GM12873 (cell line): Measurements from ENCODE around the gene MAST3.

ENCODE experiments used
- CTCF ChIP-seq: IDR thresholded peaks from 2 replicates; pipeline ENCODE4 v1.5.1; 2012; ENCODE audit warnings: low read depth, mild to moderate bottlenecking, moderate library complexity, low read length, control low read depth; ENCODE audit not compliant: insufficient read depth; ENCODE audit errors: missing control alignments

Gene MAST3

GRCh38 chr19:18097217-18097992 lies at the start of gene MAST3:
MAST3 (plus strand) TSS chr19:18097778; CDS start chr19:18097793, 15 bp downstream.
- TF ChIP-seq CTCF: no peak

GRCh38 chr19:18049385-18049784 lies 48.2 kb upstream of the MAST3 start:
- TF ChIP-seq CTCF: no peak

- no peak for TF ChIP-seq CTCF
Observed at GRCh38 chr19:18051887-18052286, 45.7 kb upstream of the MAST3 start.

- TF ChIP-seq CTCF: no peak
Observed at GRCh38 chr19:18053576-18054219, 43.9 kb upstream of the MAST3 start.

- TF ChIP-seq CTCF: no peak
Observed at GRCh38 chr19:18055967-18056366, 41.6 kb upstream of the MAST3 start.

GRCh38 chr19:18057557-18057956 lies 40.0 kb upstream of the MAST3 start:
- TF ChIP-seq CTCF: no peak

- peak; percentile 77 for TF ChIP-seq CTCF
Observed at GRCh38 chr19:18058208-18059009, 39.2 kb upstream of the MAST3 start.
